Endothelial cell of hepatic sinusoid (primary cell): ENCODE results near the gene MYO15B.

ENCODE experiments used
- in situ Hi-C: cut with HindIII; loops from 2 replicates; pipeline ENCODE4 v1.10.0; 2017; ENCODE audit warnings: low sequenced_read_pairs

The MYO15B gene

GRCh38 chr17:75601057-75601987, 13.7 kb downstream of the MYO15B start:
- in situ Hi-C loops, result no loop called here

GRCh38 chr17:75602644-75603043, 15.0 kb downstream of the MYO15B start:
- in situ Hi-C loops, result no loop called here

- in situ Hi-C loops, result no loop called here
Measured at GRCh38 chr17:75603123-75603522, 15.5 kb downstream of the MYO15B start.

GRCh38 chr17:75604034-75604695, 16.6 kb downstream of the MYO15B start:
- in situ Hi-C loops, result no loop called here

GRCh38 chr17:75605790-75606189, 18.2 kb downstream of the MYO15B start:
- in situ Hi-C loops, result no loop called here

- in situ Hi-C loops, result no loop called here
Measured at GRCh38 chr17:75607086-75607485, 19.5 kb downstream of the MYO15B start.

- in situ Hi-C loops, result no loop called here
Measured at GRCh38 chr17:75610103-75610984, 22.7 kb downstream of the MYO15B start.

- in situ Hi-C loops, result no loop called here
Measured at GRCh38 chr17:75611851-75612429, 24.3 kb downstream of the MYO15B start.

GRCh38 chr17:75612906-75613626, 25.5 kb downstream of the MYO15B start:
- in situ Hi-C loops, result no loop called here

GRCh38 chr17:75614006-75614405, 26.4 kb downstream of the MYO15B start:
- in situ Hi-C loops, result no loop called here

GRCh38 chr17:75614556-75615270, 27.1 kb downstream of the MYO15B start:
- in situ Hi-C loops, result no loop called here

- in situ Hi-C loops, result no loop called here
Measured at GRCh38 chr17:75615301-75615700, 27.7 kb downstream of the MYO15B start.

- in situ Hi-C loops, result no loop called here
Measured at GRCh38 chr17:75616521-75617122, 29.0 kb downstream of the MYO15B start.

- in situ Hi-C loops, result no loop called here
Measured at GRCh38 chr17:75617218-75617617, 29.6 kb downstream of the MYO15B start.

GRCh38 chr17:75617675-75618074, 30.1 kb downstream of the MYO15B start:
- in situ Hi-C loops, result no loop called here

- in situ Hi-C loops, result no loop called here
Measured at GRCh38 chr17:75619506-75620431, 32.2 kb downstream of the MYO15B start.

GRCh38 chr17:75621489-75621888, 33.9 kb downstream of the MYO15B start:
- in situ Hi-C loops, result no loop called here

- in situ Hi-C loops, result no loop called here
Measured at GRCh38 chr17:75622076-75622475, 34.5 kb downstream of the MYO15B start.
